ENCODE results near the gene RGSL1.

The RGSL1 gene

GRCh38 chr1:182608845-182609610 is 159.1 kb downstream of the RGSL1 start:
- FAIRE-seq (no peak), DNase-seq (ENCODE audit: insufficient read length, low spot score) (no peak)
